ENCODE results near the gene CTPS2.

DNA sequence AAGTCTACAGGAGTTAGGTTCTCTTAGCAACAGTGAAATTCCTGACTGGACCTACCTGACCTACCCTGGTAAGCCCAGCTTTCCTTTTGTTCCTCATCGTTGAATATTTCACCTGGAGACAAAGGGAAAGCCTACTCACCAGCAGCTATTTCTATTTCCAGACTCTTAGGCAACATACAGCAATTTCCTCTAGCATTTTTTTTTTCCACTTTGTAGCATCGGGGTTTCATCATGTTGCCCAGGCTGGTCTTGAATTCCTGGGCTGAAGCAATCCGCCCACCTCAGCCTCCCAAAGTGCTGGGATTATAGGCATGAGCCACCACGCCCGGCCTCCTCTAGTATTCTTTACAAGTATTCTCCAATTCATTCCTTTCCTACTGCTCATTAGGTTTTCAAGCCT, 69.3 kb downstream of the CTPS2 start:
- TF ChIP-seq, protein P1, sequence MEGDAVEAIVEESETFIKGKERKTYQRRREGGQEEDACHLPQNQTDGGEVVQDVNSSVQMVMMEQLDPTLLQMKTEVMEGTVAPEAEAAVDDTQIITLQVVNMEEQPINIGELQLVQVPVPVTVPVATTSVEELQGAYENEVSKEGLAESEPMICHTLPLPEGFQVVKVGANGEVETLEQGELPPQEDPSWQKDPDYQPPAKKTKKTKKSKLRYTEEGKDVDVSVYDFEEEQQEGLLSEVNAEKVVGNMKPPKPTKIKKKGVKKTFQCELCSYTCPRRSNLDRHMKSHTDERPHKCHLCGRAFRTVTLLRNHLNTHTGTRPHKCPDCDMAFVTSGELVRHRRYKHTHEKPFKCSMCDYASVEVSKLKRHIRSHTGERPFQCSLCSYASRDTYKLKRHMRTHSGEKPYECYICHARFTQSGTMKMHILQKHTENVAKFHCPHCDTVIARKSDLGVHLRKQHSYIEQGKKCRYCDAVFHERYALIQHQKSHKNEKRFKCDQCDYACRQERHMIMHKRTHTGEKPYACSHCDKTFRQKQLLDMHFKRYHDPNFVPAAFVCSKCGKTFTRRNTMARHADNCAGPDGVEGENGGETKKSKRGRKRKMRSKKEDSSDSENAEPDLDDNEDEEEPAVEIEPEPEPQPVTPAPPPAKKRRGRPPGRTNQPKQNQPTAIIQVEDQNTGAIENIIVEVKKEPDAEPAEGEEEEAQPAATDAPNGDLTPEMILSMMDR (IDR thresholded peaks at IDR 0.05; ENCODE audit: extremely low read depth in 1 of 2, insufficient read depth in 1 of 2, low read depth in 1 of 2, low read length in 2 of 2), result no peak
- no peak for TF ChIP-seq POLR2A (IDR thresholded peaks at IDR 0.05; ENCODE audit: low read depth, low read length)
- TF ChIP-seq POLR2AphosphoS5 (IDR thresholded peaks at IDR 0.05; ENCODE audit: insufficient read depth, low read depth, low read length), result no peak
- no peak for TF ChIP-seq JUN (IDR thresholded peaks at IDR 0.05; ENCODE audit: borderline replicate concordance, insufficient read depth, insufficient read length, low read depth)

Data from endothelial cell of umbilical vein (primary cell).